Hepatocyte (in vitro differentiated cells): ENCODE data around the gene MPHOSPH6.

Experiments used
- CTCF ChIP-seq: fragments of 200-600 bp; sonication (generic); IDR thresholded peaks from 2 replicates; pipeline ENCODE4 v1.5.1; 2016; ENCODE audit warnings: antibody characterized with exemption, mild to moderate bottlenecking; ENCODE audit not compliant: poor library complexity
- EZH2 ChIP-seq: fragments of 200-600 bp; sonication (generic); IDR thresholded peaks from 2 replicates; pipeline ENCODE4 v1.6.1; 2016; ENCODE audit warnings: antibody characterized with exemption, mild to moderate bottlenecking, borderline replicate concordance
- EZH2phosphoT487 ChIP-seq: fragments of 200-600 bp; sonication (generic); IDR thresholded peaks from one replicate; pipeline ENCODE4 v1.6.1; 2018; ENCODE audit warnings: antibody characterized with exemption, mild to moderate bottlenecking, low read depth, moderate library complexity; ENCODE audit not compliant: unreplicated experiment, severe bottlenecking

DNA sequence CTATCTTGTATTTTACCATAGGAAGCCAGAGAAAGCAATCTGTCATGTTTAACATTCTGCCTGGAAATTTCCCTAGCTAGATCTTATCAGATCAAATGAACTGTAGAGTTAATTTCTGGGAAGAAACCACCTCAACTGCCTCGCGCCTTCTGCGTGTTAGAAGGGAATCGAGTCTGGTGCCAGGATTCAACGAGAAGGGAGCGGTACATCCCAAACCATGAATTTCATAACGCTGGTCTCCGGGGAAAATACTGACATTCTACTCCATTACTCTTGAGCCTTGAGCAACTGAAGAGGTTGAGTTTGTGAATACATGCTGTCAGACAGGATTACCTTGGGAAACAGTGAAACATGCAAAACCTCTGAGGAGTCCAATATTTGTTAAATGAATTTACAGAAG is 35.2 kb downstream of the MPHOSPH6 start:
- TF ChIP-seq CTCF (no peak), EZH2 (no peak), EZH2phosphoT487 (no peak)
